ENCODE results near the gene DAPK2. TPM values are rescaled to one million over a fixed set of nuclear protein-coding genes. Genes with fewer than 3 reads are reported as not detected.

Gene DAPK2
- total and polyA plus RNA-seq, 12 donors = 20.8 to 62.6 (median 38.5) TPM

GRCh38 chr15:63946524-63947065 is 99.7 kb downstream of the DAPK2 start:
- WGBS, 2 donors = 80 to 91% methylated on average over 4 of the region's 4 CpGs
- no peak for TF ChIP-seq CTCF (IDR thresholded peaks at IDR 0.05)
- DNase-seq (no peak), ATAC-seq (peak in 1 of 8 donors; percentile 35)
- H3K4me1 ChIP-seq = peaks cover 3 to 25% (median 17%) of the 10 kb centered on the region in 9 donors
- no peaks in the 10 kb centered on the region for H3K9me3 ChIP-seq
- H3K27me3 ChIP-seq = no peaks in the 10 kb centered on the region
- peaks cover 0 to 7% (median 0%) of the 10 kb centered on the region in 9 donors for H3K36me3 ChIP-seq
- no peak overlapping the region for H3K27ac ChIP-seq
- no peak overlapping the region for H3K4me3 ChIP-seq
- intact Hi-C loops (cut with DNase I) = loop anchor here in 8 of 10 donors (2.0 to 10.0 kb wide), 5 partner anchors 46 to 101 kb away; partner anchors contain the start of gene DAPK2 (in 7 of the 8)

GRCh38 chr15:63945838-63946298 is 100.4 kb downstream of the DAPK2 start:
- TF ChIP-seq CTCF (IDR thresholded peaks at IDR 0.05) = no peak
- intact Hi-C loops (cut with DNase I) = loop anchor here (1.0 to 10.0 kb wide), 7 partner anchors 46 to 102 kb away; partner anchors contain the start of gene DAPK2 (in 7 of the 10)
- ATAC-seq = peak in 5 of 8 donors; percentile 8 to 43 (median 22)
- Histone ChIP-seq H3K4me3 (no peak overlapping the region), H3K36me3 (peaks cover 0 to 7% (median 0%) of the 10 kb centered on the region in 9 donors), H3K4me1 (peaks cover 10 to 33% (median 24%) of the 10 kb centered on the region in 9 donors), H3K27ac (peak overlapping the region in 7 of 10 donors; percentile 1 to 63 (median 46)), H3K27me3 (no peaks in the 10 kb centered on the region), H3K9me3 (no peaks in the 10 kb centered on the region)
- WGBS, 2 donors = 81 to 86% methylated on average over 9 of the region's 9 CpGs
- DNase-seq = no peak

- peak; percentile 66 to 84 (median 78) for ATAC-seq
- H3K27ac ChIP-seq = peak overlapping the region in 8 of 10 donors; percentile 1 to 63 (median 43)
- H3K4me1 ChIP-seq = peaks cover 10 to 39% (median 29%) of the 10 kb centered on the region in 9 donors
- DNase-seq = peak; percentile 77 to 82
- intact Hi-C loops (cut with DNase I) = loop anchor here in 9 of 10 donors (1.0 to 10.0 kb wide), 6 partner anchors 47 to 103 kb away; partner anchors contain the start of gene DAPK2 (in 6 of the 9)
- TF ChIP-seq CTCF (IDR thresholded peaks at IDR 0.05) = peak; percentile 74 to 94 (median 90)
- H3K4me3 ChIP-seq = no peak overlapping the region
- WGBS, 2 donors = 47 to 58% methylated on average over 8 of the region's 8 CpGs
- H3K27me3 ChIP-seq = no peaks in the 10 kb centered on the region
- no peaks in the 10 kb centered on the region for H3K9me3 ChIP-seq
- H3K36me3 ChIP-seq = peaks cover 0 to 7% (median 0%) of the 10 kb centered on the region in 9 donors
These were observed 101.1 kb downstream of the DAPK2 start for GRCh38 chr15:63945007-63945788.

- Histone ChIP-seq H3K27ac (peak overlapping the region in 3 of 10 donors; percentile 30 to 58 (median 46)), H3K4me3 (no peak overlapping the region), H3K9me3 (no peaks in the 10 kb centered on the region), H3K36me3 (peaks cover 0 to 4% (median 0%) of the 10 kb centered on the region in 9 donors), H3K4me1 (peaks cover 14 to 45% (median 34%) of the 10 kb centered on the region in 9 donors), H3K27me3 (no peaks in the 10 kb centered on the region)
- ATAC-seq = no peak
- DNase-seq = no peak
- intact Hi-C loops (cut with DNase I) = loop anchor here in 5 of 10 donors (2.0 to 10.0 kb wide), 2 partner anchors 100 kb away; partner anchors contain the start of gene DAPK2 (in 4 of the 5)
- 91 to 98% methylated on average over 3 of the region's 3 CpGs for WGBS, 2 donors
- TF ChIP-seq CTCF (IDR thresholded peaks at IDR 0.05) = no peak
These were observed 101.7 kb downstream of the DAPK2 start for GRCh38 chr15:63944681-63944955.
